Right lobe of liver (tissue), 4 donors: ENCODE data around the gene PTPN11.
"Not testable (repeated sequence)": the region's sequence is repeated elsewhere in the genome, so short reads cannot be mapped to it uniquely, and the experiment has no call there.

Source experiments
- CTCF ChIP-seq, 4 donors: fragments of 200-600 bp in 3 of 4; fragments of 450-650 bp in 1 of 4; IDR thresholded peaks; one replicate each; pipeline versions ENCODE4 v1.5.1 to v1.8.0; 2016 to 2022; ENCODE audit warnings: antibody characterized with exemption in 4 of 4, mild to moderate bottlenecking in 2 of 4
- POLR2A ChIP-seq: fragments of 450-650 bp; IDR thresholded peaks from one replicate; pipeline ENCODE4 v1.6.1; 2017; ENCODE audit warnings: antibody characterized with exemption, mild to moderate bottlenecking
- donor health status: DM: no; HTN: no; CAD: no.
- donor health status: DM: no; HTN: no; CAD: no.
- donor health status: DM: no; HTN: yes; CAD: no.

- not testable (repeated sequence) for TF ChIP-seq CTCF (IDR thresholded peaks at IDR 0.05); POLR2A
Observed at GRCh38 chr12:112457142-112457541, 38.4 kb downstream of the PTPN11 start.
